Mesenchymal stem cell (in vitro differentiated cells and primary cell): Measurements from ENCODE around the gene SLFN5.

Experiments
- DNase-seq: peaks from one replicate; pipeline ENCODE4 v3.0.0-alpha.2; 2013
- H2AFZ ChIP-seq: one replicate; pipeline ENCODE4 v1.6.1; 2013; ENCODE audit warnings: low read depth, mild to moderate bottlenecking, control low read depth, inconsistent platforms, low read length, moderate library complexity
- H2AK5ac ChIP-seq: 2 replicates; pipeline ENCODE4 v1.6.1; 2013; ENCODE audit warnings: low read length, moderate library complexity, mild to moderate bottlenecking, inconsistent platforms; ENCODE audit not compliant: severe bottlenecking
- H2BK120ac ChIP-seq: one replicate; pipeline ENCODE4 v1.6.1; 2013; ENCODE audit warnings: low read depth, mild to moderate bottlenecking, inconsistent platforms, low read length, moderate library complexity
- H2BK12ac ChIP-seq, 2 experiments: one replicate each; pipeline ENCODE4 v1.6.1; 2013; ENCODE audit warnings: inconsistent platforms in 2 of 2, low read length in 2 of 2, mild to moderate bottlenecking in 2 of 2, moderate library complexity in 2 of 2, control low read depth in 1 of 2
- H2BK15ac ChIP-seq: one replicate; pipeline ENCODE4 v1.6.1; 2013; ENCODE audit warnings: mild to moderate bottlenecking, low read depth, inconsistent platforms; ENCODE audit not compliant: poor library complexity, severe bottlenecking
- H2BK5ac ChIP-seq: 2 replicates; pipeline ENCODE4 v1.6.1; 2013; ENCODE audit warnings: low read depth, mild to moderate bottlenecking, low read length, control low read depth, inconsistent platforms; ENCODE audit not compliant: poor library complexity, severe bottlenecking
- H3K14ac ChIP-seq, 2 experiments: one replicate each; pipeline ENCODE4 v1.6.1; 2013; ENCODE audit warnings: inconsistent platforms in 2 of 2, low read length in 2 of 2, control low read depth in 1 of 2, mild to moderate bottlenecking in 1 of 2, moderate library complexity in 1 of 2
- H3K18ac ChIP-seq, 2 experiments: one replicate each; pipeline ENCODE4 v1.6.1; 2013; ENCODE audit warnings: inconsistent platforms in 2 of 2, low read length in 2 of 2, control low read depth in 1 of 2, low read depth in 1 of 2, mild to moderate bottlenecking in 1 of 2
- H3K23ac ChIP-seq, 2 experiments: one replicate each; pipeline ENCODE4 v1.6.1; 2013; ENCODE audit warnings: inconsistent platforms in 2 of 2, low read length in 2 of 2, mild to moderate bottlenecking in 2 of 2, moderate library complexity in 2 of 2, control low read depth in 1 of 2
- H3K27ac ChIP-seq: 2 replicates; pipeline ENCODE4 v1.5.1; 2013; ENCODE audit warnings: mild to moderate bottlenecking, moderate library complexity, low read length, control low read depth, inconsistent platforms; ENCODE audit not compliant: poor library complexity, severe bottlenecking
- H3K27me3 ChIP-seq, 2 experiments: 2 replicates each; pipeline versions ENCODE4 v1.6.1 to v1.7.0; 2013; ENCODE audit warnings: low read length in 2 of 2, mild to moderate bottlenecking in 2 of 2, moderate library complexity in 2 of 2, control low read depth in 1 of 2, inconsistent platforms in 1 of 2; ENCODE audit not compliant: control insufficient read depth in 1 of 2, insufficient read depth in 1 of 2
- H3K36me3 ChIP-seq, 2 experiments: 2 replicates each; pipeline versions ENCODE4 v1.6.1 to v1.7.0; 2013; ENCODE audit warnings: low read length in 2 of 2, control low read depth in 1 of 2, inconsistent platforms in 1 of 2, low read depth in 1 of 2, mild to moderate bottlenecking in 1 of 2; ENCODE audit not compliant: insufficient read depth in 2 of 2, control insufficient read depth in 1 of 2
- H3K4ac ChIP-seq, 2 experiments: one replicate each; pipeline ENCODE4 v1.6.1; 2013; ENCODE audit warnings: inconsistent platforms in 2 of 2, low read length in 2 of 2, mild to moderate bottlenecking in 2 of 2, moderate library complexity in 2 of 2, control low read depth in 1 of 2, low read depth in 1 of 2
- H3K4me1 ChIP-seq: 2 replicates; pipeline ENCODE4 v1.6.1; 2013; ENCODE audit warnings: low read depth, low read length, control low read depth; ENCODE audit not compliant: control insufficient read depth, insufficient read depth
- H3K4me2 ChIP-seq: 2 replicates; pipeline ENCODE4 v1.6.1; 2013; ENCODE audit warnings: low read length, mild to moderate bottlenecking, inconsistent platforms; ENCODE audit not compliant: poor library complexity, severe bottlenecking
- H3K4me3 ChIP-seq, 2 experiments: 2 replicates each; pipeline versions ENCODE4 v1.5.1 to v1.7.0; 2013; ENCODE audit warnings: low read length in 2 of 2, mild to moderate bottlenecking in 2 of 2, control low read depth in 1 of 2, low read depth in 1 of 2; ENCODE audit not compliant: insufficient read depth in 1 of 2
- H3K79me1 ChIP-seq: replicated peaks from 2 replicates; pipeline ENCODE4 v1.6.1; 2013; ENCODE audit warnings: mild to moderate bottlenecking, control low read depth, low read length, inconsistent platforms; ENCODE audit not compliant: poor library complexity, severe bottlenecking
- H3K9ac ChIP-seq: 2 replicates; pipeline ENCODE4 v1.7.0; 2013; ENCODE audit warnings: mild to moderate bottlenecking, low read length, moderate library complexity
- H3K9me3 ChIP-seq: 2 replicates; pipeline ENCODE4 v1.7.0; 2013; ENCODE audit warnings: mild to moderate bottlenecking, low read length; ENCODE audit not compliant: control insufficient read depth
- H4K8ac ChIP-seq: one replicate; pipeline ENCODE4 v1.6.1; 2013; ENCODE audit warnings: inconsistent platforms, mild to moderate bottlenecking, low read length, moderate library complexity
- H4K91ac ChIP-seq: one replicate; pipeline ENCODE4 v1.6.1; 2013; ENCODE audit warnings: mild to moderate bottlenecking, low read length, inconsistent platforms
- WGBS: methylation state at CpG from one replicate; pipeline ENCODE4 v1.1.7; 2013; ENCODE audit warnings: mixed read lengths; 5-methylcytosine and 5-hydroxymethylcytosine counted together

SLFN5 gene

GRCh38 chr17:35286120-35286781 is 43.4 kb downstream of the SLFN5 start:
- Histone ChIP-seq H3K27me3 (no peaks in the 10 kb centered on the region), H3K79me1 (no peaks in the 10 kb centered on the region), H2BK120ac (no peak overlapping the region), H4K8ac (no peak overlapping the region), H3K9me3 (peaks cover 7% of the 10 kb centered on the region), H2AFZ (no peak overlapping the region), H3K23ac (no peak overlapping the region), H2BK12ac (no peak overlapping the region), H3K18ac (no peak overlapping the region), H2BK5ac (no peak overlapping the region), H3K14ac (no peak overlapping the region), H4K91ac (no peak overlapping the region), H3K4me2 (no peak overlapping the region), H3K36me3 (no peaks in the 10 kb centered on the region), H3K4me1 (no peaks in the 10 kb centered on the region), H3K4ac (no peak overlapping the region), H3K9ac (no peak overlapping the region), H2AK5ac (no peak overlapping the region), H2BK15ac (no peak overlapping the region), H3K27ac (no peak overlapping the region), H3K4me3 (no peak overlapping the region)
- WGBS: 72% methylated on average over 2 of the region's 2 CpGs
- no peak for DNase-seq

DNA sequence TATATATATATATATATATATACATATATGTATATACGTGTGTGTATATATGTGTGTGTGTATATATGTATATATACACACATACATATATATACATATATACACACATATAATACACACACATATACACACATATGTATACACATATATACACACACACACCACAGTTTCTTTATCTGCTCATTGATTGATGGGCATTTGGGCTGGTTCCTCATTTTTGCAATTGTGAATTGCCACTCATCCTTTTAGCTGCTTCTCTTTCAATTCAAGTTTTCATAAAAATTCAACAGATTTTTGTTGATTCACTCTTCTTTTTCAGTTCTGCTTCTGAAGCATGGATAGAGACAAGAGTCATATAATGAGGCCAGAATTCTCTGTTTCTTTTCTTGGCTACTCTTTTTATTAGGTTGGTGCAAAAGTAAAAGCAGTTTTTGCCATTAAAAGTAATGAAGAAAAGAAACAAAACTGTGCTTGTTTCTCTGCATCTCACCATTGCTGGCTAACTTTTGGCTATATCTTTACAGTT is 44.5 kb downstream of the SLFN5 start:
- no peak overlapping the region for H3K4ac ChIP-seq
- no peak overlapping the region for H3K23ac ChIP-seq
- no peak overlapping the region for H3K9ac ChIP-seq
- H3K36me3 ChIP-seq: no peaks in the 10 kb centered on the region
- no peak overlapping the region for H4K91ac ChIP-seq
- H3K9me3 ChIP-seq: peaks cover 7% of the 10 kb centered on the region
- no peak overlapping the region for H2AK5ac ChIP-seq
- H3K14ac ChIP-seq: no peak overlapping the region
- H3K4me2 ChIP-seq: no peak overlapping the region
- no peak overlapping the region for H2BK120ac ChIP-seq
- H4K8ac ChIP-seq: no peak overlapping the region
- DNase-seq: no peak
- no peak overlapping the region for H3K4me3 ChIP-seq
- H3K18ac ChIP-seq: no peak overlapping the region
- no CpG with 5 or more reads among the region's 1 CpG for WGBS
- no peaks in the 10 kb centered on the region for H3K27me3 ChIP-seq
- H3K79me1 ChIP-seq: no peaks in the 10 kb centered on the region
- H3K4me1 ChIP-seq: no peaks in the 10 kb centered on the region
- H2BK5ac ChIP-seq: no peak overlapping the region
- no peak overlapping the region for H2BK12ac ChIP-seq
- H3K27ac ChIP-seq: no peak overlapping the region
- H2BK15ac ChIP-seq: no peak overlapping the region
- no peak overlapping the region for H2AFZ ChIP-seq

DNA sequence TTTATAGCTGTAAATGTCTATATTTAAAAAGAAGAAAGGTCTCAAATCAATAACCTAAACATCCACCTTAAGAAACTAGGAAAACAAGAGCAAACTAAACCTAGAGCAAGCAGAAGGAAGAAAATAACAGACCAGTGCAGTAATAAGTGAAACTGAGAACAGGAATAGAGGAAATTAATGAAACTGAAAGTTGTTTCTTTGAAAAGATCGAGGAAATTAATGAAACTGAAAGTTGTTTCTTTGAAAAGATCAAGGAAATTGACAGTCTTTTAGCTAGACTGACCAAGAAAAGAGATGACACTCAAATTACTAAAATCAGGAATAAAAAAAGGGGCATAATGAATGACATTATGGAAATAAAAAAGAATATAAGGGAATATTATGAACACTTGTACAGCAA is 46.4 kb downstream of the SLFN5 start:
- no peak for DNase-seq

DNA sequence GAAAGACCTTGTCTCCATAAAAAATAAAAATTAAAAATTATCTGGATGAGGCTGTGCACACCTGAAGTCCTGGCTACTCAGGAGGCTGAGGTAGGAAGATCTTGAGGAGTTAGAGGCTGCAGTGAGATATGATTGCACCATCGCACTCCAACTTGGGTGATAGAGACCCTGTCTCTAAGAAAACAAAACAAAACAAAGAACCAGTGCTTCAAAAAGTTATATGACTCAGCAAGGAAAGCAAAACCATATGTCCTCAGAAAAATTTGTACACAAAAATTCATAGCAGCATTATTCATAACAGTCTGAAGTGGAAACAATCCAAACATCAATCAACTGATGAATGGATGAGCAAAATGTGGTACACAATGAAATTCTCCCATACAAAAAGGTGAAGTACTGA is 48.9 kb downstream of the SLFN5 start:
- H3K9me3 ChIP-seq: peaks cover 7% of the 10 kb centered on the region
- H3K27me3 ChIP-seq: no peaks in the 10 kb centered on the region
- H4K91ac ChIP-seq: no peak overlapping the region
- H2BK5ac ChIP-seq: no peak overlapping the region
- H3K23ac ChIP-seq: no peak overlapping the region
- H3K9ac ChIP-seq: peak overlapping the region; percentile 75
- no peak overlapping the region for H3K18ac ChIP-seq
- no peak overlapping the region for H2AFZ ChIP-seq
- peak overlapping the region in 1 of 2 experiments; percentile 7 for H3K4me3 ChIP-seq
- DNase-seq: no peak
- H3K79me1 ChIP-seq: no peaks in the 10 kb centered on the region
- no peak overlapping the region for H3K4me2 ChIP-seq
- WGBS: 100% methylated on average over 1 of the region's 1 CpG
- H2BK120ac ChIP-seq: no peak overlapping the region
- H3K4me1 ChIP-seq: no peaks in the 10 kb centered on the region
- H3K36me3 ChIP-seq: no peaks in the 10 kb centered on the region
- H3K4ac ChIP-seq: no peak overlapping the region
- H2BK15ac ChIP-seq: no peak overlapping the region
- no peak overlapping the region for H2BK12ac ChIP-seq
- no peak overlapping the region for H3K27ac ChIP-seq
- no peak overlapping the region for H2AK5ac ChIP-seq
- no peak overlapping the region for H4K8ac ChIP-seq
- no peak overlapping the region for H3K14ac ChIP-seq

More for the DNA sequence above, 46.4 kb downstream of the SLFN5 start:
- Histone ChIP-seq H2BK5ac (no peak overlapping the region), H2BK120ac (no peak overlapping the region), H2AFZ (no peak overlapping the region), H2BK15ac (no peak overlapping the region), H2AK5ac (no peak overlapping the region), H3K27ac (no peak overlapping the region), H3K36me3 (no peaks in the 10 kb centered on the region), H3K14ac (no peak overlapping the region), H3K4ac (no peak overlapping the region), H3K4me2 (no peak overlapping the region), H3K9me3 (peaks cover 7% of the 10 kb centered on the region), H3K18ac (no peak overlapping the region), H4K91ac (no peak overlapping the region), H3K4me1 (no peaks in the 10 kb centered on the region), H3K79me1 (no peaks in the 10 kb centered on the region), H4K8ac (no peak overlapping the region), H3K4me3 (no peak overlapping the region), H3K9ac (no peak overlapping the region), H3K27me3 (no peaks in the 10 kb centered on the region), H3K23ac (no peak overlapping the region), H2BK12ac (no peak overlapping the region)
- 50% methylated on average over 1 of the region's 1 CpG for WGBS
